Mucosa of descending colon (tissue), 3 donors: Measurements from ENCODE around the gene MRPS27. TPM values are rescaled to one million over a fixed set of nuclear protein-coding genes. Genes with fewer than 3 reads are reported as not detected.

Source experiments
- ATAC-seq: fragments of 200-7000 bp; cut with Tn5 transposase; one replicate; pipeline ENCODE4 v1.9.1; 2020; ENCODE audit warnings: mild to moderate bottlenecking, moderate library complexity
- DNase-seq, 3 donors: peaks; one replicate each; pipeline ENCODE4 v3.0.0-alpha.2; 2020
- H3K36me3 ChIP-seq: fragments of 200-600 bp; one replicate; pipeline ENCODE4 v1.8.0; 2021; ENCODE audit warnings: low read depth, mild to moderate bottlenecking
- H3K4me1 ChIP-seq: fragments of 200-600 bp; one replicate; pipeline ENCODE4 v1.8.0; 2021; ENCODE audit warnings: low read depth, mild to moderate bottlenecking
- H3K4me3 ChIP-seq: fragments of 200-600 bp; one replicate; pipeline ENCODE4 v1.8.0; 2021; ENCODE audit warnings: mild to moderate bottlenecking
- H3K9me3 ChIP-seq: fragments of 200-600 bp; one replicate; pipeline ENCODE4 v1.8.0; 2021; ENCODE audit warnings: mild to moderate bottlenecking
- intact Hi-C, 2 donors: fragments of 100-400 bp; cut with DNase I in 1 of 2; cut with micrococcal nuclease in 1 of 2; formaldehyde crosslinking; loops; one replicate each; pipeline versions ENCODE4 v1.11.0 to v1.11.1; 2022; cut with DNase I, micrococcal nuclease
- total RNA-seq, 3 donors: library from RNA; stranded (reverse); fragmentation: NEBNext Ultra II Directional in 2 of 3; extraction: Animal tissue kit (Norgen Biotek cat#: 25700) in 2 of 3; gene quantifications; one replicate each; pipeline versions ENCODE4 v1.2.1 to v1.2.4, GENCODE V29; 2021 to 2023
- TF ChIP-seq, protein P1 (sequence below): fragments of 200-600 bp; IDR thresholded peaks from one replicate; pipeline ENCODE4 v1.8.0; 2022; ENCODE audit warnings: antibody characterized with exemption, mild to moderate bottlenecking
- donor health status: DM: no; HTN: no; CAD: no; lungs with moderate emphysema.
- donor health status: DM: no; HTN: no; CAD: no.
- donor health status: DM: no; HTN: yes; CAD: no.

The MRPS27 gene
- total RNA-seq, 3 donors from 2014 or later: 32.7 to 40.3 (median 37.6) TPM

DNA sequence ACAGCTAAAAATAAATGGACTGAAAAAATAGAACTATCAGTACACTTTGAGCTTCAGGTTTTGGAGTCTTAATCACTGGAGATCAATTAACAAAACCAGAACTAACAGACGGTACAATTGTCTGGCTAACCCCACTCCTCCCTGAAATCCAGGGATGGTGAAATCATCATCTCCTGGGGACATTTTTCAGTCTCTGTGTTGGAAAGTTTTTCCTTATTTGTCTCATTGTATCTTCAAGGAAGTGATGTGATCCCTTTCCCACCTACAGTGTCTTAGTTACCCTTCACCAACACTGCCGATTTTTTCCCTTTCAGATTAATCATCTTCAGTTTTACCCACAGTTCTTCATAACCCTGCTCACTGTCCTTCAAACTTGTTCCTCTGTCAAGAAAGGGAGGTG, 130.9 kb downstream of the MRPS27 start:
- TF ChIP-seq, protein P1, sequence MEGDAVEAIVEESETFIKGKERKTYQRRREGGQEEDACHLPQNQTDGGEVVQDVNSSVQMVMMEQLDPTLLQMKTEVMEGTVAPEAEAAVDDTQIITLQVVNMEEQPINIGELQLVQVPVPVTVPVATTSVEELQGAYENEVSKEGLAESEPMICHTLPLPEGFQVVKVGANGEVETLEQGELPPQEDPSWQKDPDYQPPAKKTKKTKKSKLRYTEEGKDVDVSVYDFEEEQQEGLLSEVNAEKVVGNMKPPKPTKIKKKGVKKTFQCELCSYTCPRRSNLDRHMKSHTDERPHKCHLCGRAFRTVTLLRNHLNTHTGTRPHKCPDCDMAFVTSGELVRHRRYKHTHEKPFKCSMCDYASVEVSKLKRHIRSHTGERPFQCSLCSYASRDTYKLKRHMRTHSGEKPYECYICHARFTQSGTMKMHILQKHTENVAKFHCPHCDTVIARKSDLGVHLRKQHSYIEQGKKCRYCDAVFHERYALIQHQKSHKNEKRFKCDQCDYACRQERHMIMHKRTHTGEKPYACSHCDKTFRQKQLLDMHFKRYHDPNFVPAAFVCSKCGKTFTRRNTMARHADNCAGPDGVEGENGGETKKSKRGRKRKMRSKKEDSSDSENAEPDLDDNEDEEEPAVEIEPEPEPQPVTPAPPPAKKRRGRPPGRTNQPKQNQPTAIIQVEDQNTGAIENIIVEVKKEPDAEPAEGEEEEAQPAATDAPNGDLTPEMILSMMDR: no peak
- H3K4me1 ChIP-seq: no peaks in the 10 kb centered on the region
- H3K9me3 ChIP-seq: no peaks in the 10 kb centered on the region
- no peaks in the 10 kb centered on the region for H3K36me3 ChIP-seq
- no peak overlapping the region for H3K4me3 ChIP-seq
- DNase-seq (no peak), ATAC-seq (no peak)
- intact Hi-C loops: no loop called here

DNA sequence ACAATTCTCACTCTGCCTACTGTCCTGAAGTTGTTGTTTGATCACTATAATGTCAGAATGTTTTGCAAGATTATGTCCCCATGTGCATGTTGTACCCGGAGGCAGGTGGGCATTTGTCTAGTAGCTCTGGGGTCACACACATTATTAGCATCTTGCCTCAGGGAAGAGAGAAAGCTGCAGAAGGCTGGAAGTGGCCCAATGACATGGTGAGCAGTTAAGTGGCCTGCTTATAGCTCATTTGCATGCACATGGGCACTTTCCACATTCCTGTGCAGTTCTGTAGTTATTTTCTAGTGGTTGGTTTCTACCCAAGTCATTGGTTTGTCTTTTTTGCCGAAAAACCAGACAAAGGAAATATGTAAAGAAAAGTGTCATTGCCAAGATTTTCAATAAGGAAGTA, 131.9 kb downstream of the MRPS27 start:
- H3K36me3 ChIP-seq: no peaks in the 10 kb centered on the region
- no peaks in the 10 kb centered on the region for H3K9me3 ChIP-seq
- no peak overlapping the region for H3K4me3 ChIP-seq
- DNase-seq: no peak
- ATAC-seq: no peak
- TF ChIP-seq, protein P1: no peak
- H3K4me1 ChIP-seq: no peaks in the 10 kb centered on the region
- intact Hi-C loops: no loop called here

DNA sequence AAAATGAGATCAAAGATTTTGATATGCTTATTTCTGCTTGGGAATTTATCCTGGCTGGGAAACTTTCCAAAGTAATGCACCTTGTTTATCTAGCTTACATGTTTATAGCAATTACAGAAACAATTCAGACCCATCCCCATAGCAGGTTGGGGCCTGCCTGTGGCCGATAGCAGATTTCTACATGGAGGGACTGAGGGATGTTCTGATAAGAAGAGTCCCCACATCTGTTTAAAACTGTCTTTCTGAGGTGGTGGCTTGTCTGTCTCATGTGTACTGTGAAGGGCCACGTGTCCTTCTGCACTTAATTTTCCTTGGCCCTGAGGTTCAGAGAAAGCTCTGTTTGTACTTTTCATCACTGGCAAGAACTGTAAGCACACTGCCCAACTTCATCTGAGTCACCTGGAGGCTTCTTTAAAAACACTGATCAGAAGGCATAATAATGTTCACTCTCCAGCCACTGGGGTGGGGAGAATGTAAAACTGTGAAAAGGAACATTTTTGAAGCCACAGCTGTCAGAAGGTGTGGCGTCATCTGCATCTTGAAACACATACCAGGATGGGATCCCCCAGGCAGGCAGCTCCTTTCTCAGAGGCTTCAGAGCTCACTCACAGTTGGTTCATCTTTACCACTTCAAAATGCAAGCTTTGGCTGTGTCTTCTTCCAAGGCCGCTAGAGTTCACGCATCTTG, 132.5 kb downstream of the MRPS27 start:
- H3K4me3 ChIP-seq: no peak overlapping the region
- no peak for DNase-seq
- H3K4me1 ChIP-seq: no peaks in the 10 kb centered on the region
- H3K36me3 ChIP-seq: no peaks in the 10 kb centered on the region
- ATAC-seq: no peak
- intact Hi-C loops: no loop called here
- no peaks in the 10 kb centered on the region for H3K9me3 ChIP-seq
- TF ChIP-seq, protein P1: no peak

DNA sequence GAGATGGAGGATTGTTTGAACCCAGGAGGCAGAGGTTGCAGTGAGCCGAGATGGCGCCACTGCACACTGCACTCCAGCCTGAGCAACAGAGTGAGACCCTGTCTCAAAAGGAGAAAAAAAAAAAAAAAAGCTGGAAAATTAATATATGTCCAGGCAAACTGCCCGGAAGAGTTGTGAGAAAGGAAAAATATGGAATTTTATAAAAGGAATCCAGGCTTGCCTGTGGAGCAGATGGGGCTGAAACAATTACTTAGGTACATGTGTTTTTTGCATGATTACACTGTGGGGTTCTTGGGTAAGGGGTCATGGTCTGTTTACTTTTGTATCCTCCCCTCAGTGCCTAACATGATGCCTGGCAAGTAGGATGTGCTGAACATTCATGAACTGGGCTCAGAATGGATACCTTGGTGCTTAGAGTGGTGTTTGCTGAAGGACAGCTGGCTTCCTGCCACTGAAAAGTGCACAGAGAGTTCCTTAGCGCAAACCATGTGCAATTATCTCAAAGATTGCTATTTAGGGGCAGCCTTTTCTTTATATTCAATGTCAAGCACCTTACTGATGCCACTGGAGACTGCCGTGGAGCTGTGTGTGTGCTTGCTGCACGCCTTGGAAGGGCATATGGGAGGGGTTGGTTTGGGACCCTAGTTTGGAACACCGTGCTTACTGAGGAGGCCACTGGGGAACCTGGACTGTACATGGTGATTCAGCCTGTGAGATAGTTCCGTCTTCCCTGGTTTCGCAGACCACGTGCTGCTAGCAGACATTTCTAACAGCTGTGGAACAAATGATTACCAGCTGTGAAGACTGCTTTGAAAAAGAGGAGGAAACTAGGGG, 134.3 kb downstream of the MRPS27 start:
- intact Hi-C loops: no loop called here
- no peak for DNase-seq
- TF ChIP-seq, protein P1: no peak
- Histone ChIP-seq H3K4me3 (no peak overlapping the region), H3K9me3 (no peaks in the 10 kb centered on the region), H3K36me3 (no peaks in the 10 kb centered on the region), H3K4me1 (no peaks in the 10 kb centered on the region)
- ATAC-seq: no peak

DNA sequence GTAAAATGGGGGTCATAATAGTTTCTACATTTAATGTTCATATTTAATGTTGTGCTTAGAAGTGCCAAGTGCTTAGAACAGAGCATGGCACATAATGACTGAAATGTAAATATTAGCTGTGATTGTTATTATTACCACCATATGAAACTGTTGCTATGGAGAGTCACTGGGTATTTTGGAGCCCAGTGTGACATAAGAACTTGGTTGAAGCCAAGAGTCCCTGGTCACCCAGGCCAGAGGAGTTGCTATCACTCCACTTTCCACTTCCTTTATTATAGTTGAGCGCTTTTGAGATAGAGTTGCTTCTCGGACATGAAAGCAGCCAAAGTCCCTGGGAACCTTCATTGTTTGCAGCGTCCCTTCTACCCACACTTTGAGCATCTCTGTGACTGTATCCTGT, 135.6 kb downstream of the MRPS27 start:
- no peak overlapping the region for H3K4me3 ChIP-seq
- DNase-seq (no peak), ATAC-seq (no peak)
- H3K9me3 ChIP-seq: no peaks in the 10 kb centered on the region
- no peaks in the 10 kb centered on the region for H3K36me3 ChIP-seq
- no peaks in the 10 kb centered on the region for H3K4me1 ChIP-seq
- intact Hi-C loops: no loop called here
- TF ChIP-seq, protein P1: no peak
